ENCODE results near the gene TRMT112.

- TF ChIP-seq YY1 (IDR thresholded peaks at IDR 0.05; ENCODE audit: insufficient read depth, insufficient read length) (no peak), SUZ12 (IDR thresholded peaks at IDR 0.05; ENCODE audit: extremely low read depth, insufficient read depth, insufficient read length) (no peak)
Observed at GRCh38 chr11:64349025-64349387, 31.6 kb upstream of the TRMT112 start.

All from NT2/D1 (cell line).